ENCODE results near the gene SUSD4. TPM values are rescaled to one million over a fixed set of nuclear protein-coding genes. Genes with fewer than 3 reads are reported as not detected.

The SUSD4 gene
- total RNA-seq, 2 experiments from 2014 or later, result 13.0 to 13.8 TPM

- CTCF ChIA-PET, result no interaction called here
- Mint-ChIP-seq H3K4me3 (no peak overlapping the region), H3K27me3 (no peaks in the 10 kb centered on the region), H3K9me3 (peaks cover 4% of the 10 kb centered on the region), H3K27ac (no peak overlapping the region), H3K36me3 (ENCODE audit: low read depth) (peaks cover 43% of the 10 kb centered on the region), H3K4me1 (ENCODE audit: low read depth) (peaks cover 19% of the 10 kb centered on the region)
- Histone ChIP-seq H3K36me3 (ENCODE audit: insufficient read depth, low read length) (no peaks in the 10 kb centered on the region), H3K27me3 (ENCODE audit: control insufficient read depth in 1 of 2, insufficient read depth in 2 of 2, low read length in 2 of 2) (no peaks in the 10 kb centered on the region), H3K27ac (ENCODE audit: low read depth in 1 of 2, low read length in 2 of 2) (no peak overlapping the region), H3K9me3 (ENCODE audit: control insufficient read depth in 1 of 2, insufficient read depth in 1 of 2, low read length in 2 of 2) (peaks cover 3 to 18% of the 10 kb centered on the region in 2 experiments), H3K4me3 (ENCODE audit: low read length) (no peak overlapping the region), H3K4me1 (ENCODE audit: insufficient read depth, low read length) (no peaks in the 10 kb centered on the region)
- POLR2A ChIA-PET, result no interaction called here
- DNase-seq (no peak), ATAC-seq (ENCODE audit: poor library complexity) (no peak)
- intact Hi-C loops (cut with DNase I, micrococcal nuclease), result no loop called here
- no peak for TF ChIP-seq CTCF (IDR thresholded peaks at IDR 0.05)
These were observed 141.6 kb downstream of the SUSD4 start for GRCh38 chr1:223222377-223222776.

GRCh38 chr1:223221686-223222085 lies 142.3 kb downstream of the SUSD4 start:
- H3K27ac Mint-ChIP-seq, result no peak overlapping the region
- peaks cover 4% of the 10 kb centered on the region for H3K9me3 Mint-ChIP-seq
- H3K4me1 Mint-ChIP-seq (ENCODE audit: low read depth), result peaks cover 14% of the 10 kb centered on the region
- Histone ChIP-seq H3K9me3 (ENCODE audit: control insufficient read depth in 1 of 2, insufficient read depth in 1 of 2, low read length in 2 of 2) (peaks cover 3 to 18% of the 10 kb centered on the region in 2 experiments), H3K27me3 (ENCODE audit: control insufficient read depth in 1 of 2, insufficient read depth in 2 of 2, low read length in 2 of 2) (no peaks in the 10 kb centered on the region), H3K27ac (ENCODE audit: low read depth in 1 of 2, low read length in 2 of 2) (no peak overlapping the region), H3K36me3 (ENCODE audit: insufficient read depth, low read length) (no peaks in the 10 kb centered on the region), H3K4me1 (ENCODE audit: insufficient read depth, low read length) (no peaks in the 10 kb centered on the region), H3K4me3 (ENCODE audit: low read length) (no peak overlapping the region)
- intact Hi-C loops (cut with DNase I, micrococcal nuclease), result no loop called here
- H3K36me3 Mint-ChIP-seq (ENCODE audit: low read depth), result peaks cover 43% of the 10 kb centered on the region
- H3K4me3 Mint-ChIP-seq, result no peak overlapping the region
- no peak for DNase-seq
- ChIA-PET CTCF (no interaction called here), POLR2A (no interaction called here)
- no peak for ATAC-seq (ENCODE audit: poor library complexity)
- no peak for TF ChIP-seq CTCF (IDR thresholded peaks at IDR 0.05)
- H3K27me3 Mint-ChIP-seq, result no peaks in the 10 kb centered on the region

- intact Hi-C loops (cut with DNase I, micrococcal nuclease), result no loop called here
- Histone ChIP-seq H3K27ac (ENCODE audit: low read depth in 1 of 2, low read length in 2 of 2) (no peak overlapping the region), H3K9me3 (ENCODE audit: control insufficient read depth in 1 of 2, insufficient read depth in 1 of 2, low read length in 2 of 2) (peaks cover 3 to 18% of the 10 kb centered on the region in 2 experiments), H3K27me3 (ENCODE audit: control insufficient read depth in 1 of 2, insufficient read depth in 2 of 2, low read length in 2 of 2) (no peaks in the 10 kb centered on the region), H3K4me1 (ENCODE audit: insufficient read depth, low read length) (no peaks in the 10 kb centered on the region), H3K36me3 (ENCODE audit: insufficient read depth, low read length) (no peaks in the 10 kb centered on the region), H3K4me3 (ENCODE audit: low read length) (no peak overlapping the region)
- Mint-ChIP-seq H3K4me1 (ENCODE audit: low read depth) (peaks cover 4% of the 10 kb centered on the region), H3K4me3 (no peak overlapping the region), H3K27me3 (no peaks in the 10 kb centered on the region), H3K27ac (no peak overlapping the region), H3K36me3 (ENCODE audit: low read depth) (peaks cover 43% of the 10 kb centered on the region), H3K9me3 (peaks cover 4% of the 10 kb centered on the region)
- DNase-seq (no peak), ATAC-seq (ENCODE audit: poor library complexity) (no peak)
- ChIA-PET POLR2A (no interaction called here), CTCF (no interaction called here)
- no peak for TF ChIP-seq CTCF (IDR thresholded peaks at IDR 0.05)
These were observed 143.9 kb downstream of the SUSD4 start for GRCh38 chr1:223219846-223220610.
